Eye (tissue), 1 donor: ENCODE results near the gene P2RX6.
"Not testable (repeated sequence)": the region's sequence is repeated elsewhere in the genome, so short reads cannot be mapped to it uniquely, and the experiment has no call there.

Source experiments
- DNase-seq: peaks from one replicate; pipeline ENCODE4 v3.0.0-alpha.2; 2015

P2RX6 gene

GRCh38 chr22:21033895-21034294 is 18.9 kb downstream of the P2RX6 start:
- no peak for DNase-seq

DNA sequence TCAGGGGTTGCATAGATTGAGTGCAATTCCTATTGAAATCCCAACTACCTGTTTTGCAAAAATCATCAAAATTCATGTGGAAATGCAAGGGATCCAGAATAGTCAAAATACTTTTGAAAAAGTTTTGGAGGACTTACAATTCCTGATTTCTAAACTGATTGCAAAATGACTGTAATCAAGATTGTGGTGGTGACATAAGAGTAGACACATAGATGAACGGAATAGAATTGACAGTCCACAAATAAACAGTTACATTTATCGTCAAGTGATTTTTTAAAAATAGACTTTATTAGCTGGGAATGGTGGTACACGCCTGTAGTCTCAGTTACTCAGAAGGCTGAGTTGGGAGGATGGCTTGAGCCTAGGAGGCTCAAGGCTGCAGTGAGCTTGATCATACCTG is 20.0 kb downstream of the P2RX6 start:
- no peak for DNase-seq

DNA sequence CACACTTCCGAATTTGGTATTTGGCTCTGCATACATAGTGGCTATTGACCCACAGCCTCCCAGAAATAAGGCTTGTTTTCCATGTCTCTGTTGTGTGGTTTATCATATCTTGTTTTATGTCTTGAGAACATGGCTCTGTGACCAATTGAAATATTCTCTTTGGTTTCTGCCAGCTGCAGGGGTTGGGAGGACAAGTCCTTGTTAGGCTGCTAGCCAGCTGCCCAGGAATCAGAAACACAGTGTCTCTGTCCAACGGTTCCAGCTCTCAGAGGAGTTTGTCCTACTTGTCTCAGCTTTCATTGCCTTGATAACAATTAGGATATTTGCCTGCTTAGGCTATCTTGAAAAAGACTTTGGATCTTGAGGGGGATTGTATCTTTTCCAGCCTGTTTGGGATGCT is 23.4 kb downstream of the P2RX6 start:
- DNase-seq: peak; percentile 41

- not testable (repeated sequence) for DNase-seq
Measured at GRCh38 chr22:21039158-21039557, 24.2 kb downstream of the P2RX6 start.

DNA sequence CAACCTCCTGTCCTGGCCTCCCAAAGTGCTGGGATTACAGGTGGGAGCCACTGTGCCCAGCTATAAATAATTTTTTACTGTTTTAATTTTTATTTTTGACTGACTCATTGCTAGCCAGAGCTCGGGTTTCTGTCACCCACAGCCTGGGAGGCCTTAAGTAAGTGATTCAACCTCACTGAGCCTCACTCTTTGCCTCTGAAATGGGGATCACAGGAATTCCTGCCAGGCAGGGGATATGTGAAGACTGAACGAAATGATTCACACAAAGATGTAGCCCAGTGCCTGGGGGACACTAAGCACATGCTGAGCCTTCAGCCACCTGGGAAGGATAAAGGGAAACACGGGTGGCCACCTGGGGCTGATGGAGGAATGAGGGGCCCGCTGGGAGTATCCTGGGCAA is 27.0 kb downstream of the P2RX6 start:
- no peak for DNase-seq

DNA sequence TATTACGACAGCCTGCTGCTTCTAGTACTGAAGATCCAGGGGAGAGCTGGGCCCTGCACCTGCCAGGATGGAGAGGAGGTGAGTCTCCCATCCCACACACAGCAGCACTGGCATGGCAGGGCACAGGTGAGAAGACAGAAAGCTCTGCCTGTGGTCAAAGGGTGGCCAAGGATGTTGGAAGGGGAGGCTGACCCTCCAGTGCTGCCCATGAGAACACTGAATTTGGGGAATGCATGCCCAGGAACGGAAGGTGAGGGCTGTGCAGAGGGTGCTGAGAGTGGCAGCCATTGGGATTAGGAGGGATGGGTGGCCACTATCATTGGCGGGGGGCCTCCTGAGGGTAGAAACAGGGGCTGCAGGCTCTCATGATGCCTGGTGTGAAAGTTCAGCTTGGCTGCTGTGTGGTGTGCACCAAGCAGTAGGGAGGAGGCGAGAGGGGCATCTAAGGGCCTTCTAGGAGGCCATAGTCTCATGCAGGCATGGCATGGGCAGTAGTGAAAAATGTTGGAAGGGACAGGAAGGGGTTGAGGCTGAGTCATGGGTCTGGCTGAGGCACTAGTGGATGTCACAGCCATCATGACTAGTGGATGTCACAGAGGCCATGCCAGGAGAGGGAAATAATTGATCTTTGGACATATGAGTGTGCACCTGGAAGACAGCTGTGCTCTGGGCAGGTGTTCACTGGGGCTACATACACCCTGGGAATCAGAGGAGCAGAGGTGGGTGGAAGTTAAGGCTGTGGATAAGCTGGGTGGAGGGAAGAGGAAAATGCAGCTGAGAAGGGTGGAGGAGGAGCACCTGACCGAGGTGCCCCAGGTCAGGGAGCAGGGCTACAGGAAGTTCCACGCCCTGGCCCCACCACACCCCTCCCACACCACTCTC is 28.3 kb downstream of the P2RX6 start:
- DNase-seq: no peak

- no peak for DNase-seq
Measured at GRCh38 chr22:21043860-21044535, 29.0 kb downstream of the P2RX6 start.

DNA sequence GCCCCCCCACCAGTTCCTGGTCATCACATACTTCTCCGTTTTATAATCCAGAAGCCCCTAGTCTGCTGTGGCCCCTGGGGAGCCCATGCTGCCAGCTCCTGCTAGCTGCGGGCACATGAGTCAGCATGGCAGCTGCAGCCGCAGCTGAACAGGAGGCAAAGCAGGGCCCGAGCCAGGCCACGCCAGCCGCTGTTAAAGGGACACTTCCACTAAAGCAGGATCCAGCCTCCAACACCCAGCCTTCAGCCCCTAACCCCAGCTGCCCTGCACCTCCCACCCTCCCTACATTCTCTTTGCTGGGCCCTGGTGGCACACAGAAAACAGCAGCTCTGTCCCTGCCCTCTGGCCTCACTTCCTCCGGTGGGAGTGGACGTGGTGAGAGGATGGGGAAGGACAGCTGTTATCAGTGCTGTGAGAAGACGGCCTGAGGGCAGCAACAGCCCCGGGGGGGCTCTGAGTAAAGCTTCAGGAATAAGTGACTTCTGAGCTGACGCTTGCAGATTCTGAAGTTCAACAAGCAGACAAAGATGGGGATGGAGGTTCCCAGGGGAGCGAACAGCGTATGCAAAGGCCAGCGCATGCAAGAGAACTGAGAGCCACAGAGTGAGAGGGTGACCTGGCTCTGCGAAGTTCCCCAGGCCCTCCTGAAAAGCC is 30.1 kb downstream of the P2RX6 start:
- DNase-seq: no peak

GRCh38 chr22:21045585-21046294 is 30.8 kb downstream of the P2RX6 start, which contains the start of gene LRRC74B:
Gene LRRC74B (plus strand): TSS chr22:21045946. CDS start chr22:21045987, 41 bp downstream.
- peak; percentile 96 for DNase-seq

DNA sequence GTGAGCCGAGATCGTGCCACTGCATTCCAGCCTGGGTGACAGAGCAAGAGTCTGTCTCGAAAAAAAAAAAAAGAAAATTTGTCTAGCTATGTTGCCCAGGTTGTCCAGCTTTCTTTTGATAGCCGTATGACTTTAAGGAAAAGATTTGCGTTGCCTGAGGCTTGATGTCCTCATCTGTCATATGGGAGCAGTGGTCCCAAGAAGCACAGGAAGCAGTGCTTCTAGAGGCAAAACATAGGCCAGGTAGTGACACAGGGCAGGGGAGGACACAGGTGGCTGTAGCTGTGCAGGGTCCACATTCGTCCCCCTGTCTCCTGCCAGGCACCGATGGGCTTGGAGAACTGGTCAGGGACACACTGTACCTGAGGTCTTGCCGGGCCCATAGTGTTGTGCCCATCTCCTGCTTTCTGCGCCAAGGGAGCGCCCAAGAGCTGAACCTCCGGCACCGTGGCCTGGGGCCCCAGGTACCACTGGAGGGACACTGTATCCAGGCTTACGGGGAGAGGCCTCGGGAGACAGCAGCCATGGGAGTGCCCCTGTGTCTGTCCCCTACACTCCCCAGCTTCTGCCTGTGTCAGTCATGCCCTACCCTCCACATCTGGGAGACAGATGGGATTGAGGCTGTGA is 32.2 kb downstream of the P2RX6 start:
- DNase-seq: no peak

DNA sequence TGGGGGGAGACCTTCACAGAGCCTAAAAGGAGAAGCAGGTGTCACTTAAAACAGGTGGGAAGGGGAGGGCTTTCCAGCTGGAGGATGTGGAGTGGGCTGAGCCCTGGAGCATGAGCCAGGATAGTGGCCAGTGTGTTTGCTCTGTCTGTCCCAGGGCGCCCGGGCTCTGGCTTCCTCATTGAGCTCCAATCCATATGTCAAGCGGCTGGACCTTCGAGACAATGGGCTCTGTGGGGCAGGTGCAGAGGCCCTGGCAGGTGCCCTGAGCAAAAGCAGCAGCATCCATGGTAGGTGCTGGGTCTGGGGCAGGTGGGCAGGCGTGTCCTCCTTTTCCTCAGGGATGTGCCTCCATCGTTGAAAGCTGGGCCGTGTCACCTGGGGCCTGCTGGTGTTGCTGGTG is 32.8 kb downstream of the P2RX6 start:
- no peak for DNase-seq

DNA sequence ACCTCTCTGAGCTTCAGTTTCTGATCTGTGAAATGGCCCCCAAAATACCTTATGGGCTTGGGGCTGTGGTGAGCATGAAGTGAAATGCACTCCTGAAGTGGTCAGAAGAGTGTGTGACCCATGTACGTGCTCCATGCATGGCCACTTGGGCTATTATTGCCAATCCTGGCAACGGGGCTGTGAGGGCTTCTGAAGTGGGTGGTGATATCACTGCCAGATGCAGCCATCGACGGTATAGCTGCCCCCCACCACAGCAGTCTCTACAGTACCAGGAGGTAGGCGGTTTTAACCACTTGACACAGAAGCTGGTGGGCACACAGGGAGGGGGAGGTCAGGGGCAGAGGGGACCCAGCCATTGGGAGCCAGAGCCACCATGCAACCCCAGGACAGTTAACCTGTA is 33.5 kb downstream of the P2RX6 start:
- not testable (repeated sequence) for DNase-seq

DNA sequence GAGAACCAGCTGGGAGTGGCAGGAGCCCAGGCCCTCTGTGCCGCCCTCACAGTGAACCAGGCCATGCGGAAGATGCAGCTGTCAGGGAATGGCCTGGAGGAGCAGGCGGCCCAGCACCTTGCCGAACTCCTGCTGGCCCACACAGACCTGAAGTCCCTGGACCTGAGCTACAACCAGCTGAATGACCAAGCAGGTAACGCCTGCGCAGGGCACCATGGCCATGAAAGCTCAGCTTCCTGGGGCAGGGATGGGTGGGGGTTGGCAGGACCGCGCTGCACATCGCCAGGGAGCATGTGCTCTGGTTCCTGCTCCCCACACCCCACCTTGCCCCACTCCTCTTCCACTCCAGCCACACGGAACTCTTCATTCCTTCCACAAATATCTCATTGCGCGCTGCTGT is 34.0 kb downstream of the P2RX6 start:
- DNase-seq: not testable (repeated sequence)

DNA sequence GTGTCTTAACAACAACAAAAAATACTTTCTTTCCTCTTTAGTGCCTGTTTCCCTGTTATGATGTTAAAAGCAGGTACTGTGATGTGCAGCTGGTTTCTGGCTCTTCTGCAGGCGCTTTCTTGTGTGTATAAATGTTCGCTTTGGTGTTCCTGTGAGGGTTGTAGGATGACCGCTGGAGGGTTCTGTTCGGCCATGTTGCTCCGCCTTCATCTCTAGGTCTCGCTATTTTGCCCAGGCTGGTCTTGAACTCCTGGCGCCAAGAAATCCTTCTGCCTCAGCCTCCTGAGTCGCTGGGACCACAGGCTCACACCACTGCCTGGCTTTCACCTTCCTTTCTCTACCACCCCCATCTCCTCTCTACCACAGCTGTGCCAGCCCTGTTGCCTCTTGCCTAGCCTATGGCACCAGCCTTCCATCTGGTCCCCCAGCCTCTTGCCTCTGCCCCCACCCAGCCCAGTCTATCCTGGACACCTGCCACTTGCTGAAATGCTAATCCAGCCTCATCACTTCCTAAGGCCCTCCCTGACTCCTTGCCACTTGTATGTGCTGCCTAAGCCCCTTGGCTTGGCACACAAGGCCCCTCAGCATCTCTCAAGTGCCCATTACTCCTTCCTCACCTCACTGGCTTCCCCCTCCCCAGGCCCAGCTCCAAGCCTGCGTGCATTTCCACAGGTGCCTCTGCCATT is 36.3 kb downstream of the P2RX6 start:
- no peak for DNase-seq

DNA sequence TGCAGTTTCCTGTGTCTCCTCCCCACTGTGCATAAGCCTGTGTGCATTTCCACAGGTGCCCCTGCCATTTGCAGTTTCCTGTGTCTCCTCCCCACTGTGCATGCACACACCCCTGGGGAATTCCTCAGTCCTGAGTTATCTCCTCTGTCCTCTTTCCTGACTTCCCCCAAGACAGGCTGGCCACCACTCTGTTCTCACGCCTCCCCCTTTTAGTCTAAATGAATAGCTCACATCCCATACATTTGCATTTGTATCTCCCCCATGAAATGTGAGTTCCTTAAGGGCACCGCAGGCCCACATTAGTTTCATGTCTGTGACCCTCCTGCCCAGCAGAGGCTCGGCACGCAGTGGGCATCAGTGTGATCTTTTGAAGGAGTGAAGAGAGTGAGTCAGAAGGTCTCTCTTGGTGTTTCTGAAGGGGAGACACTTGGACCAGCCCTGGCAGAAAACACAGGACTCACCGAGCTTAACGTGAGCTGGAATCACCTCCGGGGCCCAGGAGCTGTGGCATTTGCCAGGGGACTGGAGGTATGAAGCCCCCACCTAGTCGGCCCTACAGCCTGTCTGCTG is 37.0 kb downstream of the P2RX6 start:
- DNase-seq: no peak

- no peak for DNase-seq
Measured at GRCh38 chr22:21052715-21053459, 37.9 kb downstream of the P2RX6 start.

DNA sequence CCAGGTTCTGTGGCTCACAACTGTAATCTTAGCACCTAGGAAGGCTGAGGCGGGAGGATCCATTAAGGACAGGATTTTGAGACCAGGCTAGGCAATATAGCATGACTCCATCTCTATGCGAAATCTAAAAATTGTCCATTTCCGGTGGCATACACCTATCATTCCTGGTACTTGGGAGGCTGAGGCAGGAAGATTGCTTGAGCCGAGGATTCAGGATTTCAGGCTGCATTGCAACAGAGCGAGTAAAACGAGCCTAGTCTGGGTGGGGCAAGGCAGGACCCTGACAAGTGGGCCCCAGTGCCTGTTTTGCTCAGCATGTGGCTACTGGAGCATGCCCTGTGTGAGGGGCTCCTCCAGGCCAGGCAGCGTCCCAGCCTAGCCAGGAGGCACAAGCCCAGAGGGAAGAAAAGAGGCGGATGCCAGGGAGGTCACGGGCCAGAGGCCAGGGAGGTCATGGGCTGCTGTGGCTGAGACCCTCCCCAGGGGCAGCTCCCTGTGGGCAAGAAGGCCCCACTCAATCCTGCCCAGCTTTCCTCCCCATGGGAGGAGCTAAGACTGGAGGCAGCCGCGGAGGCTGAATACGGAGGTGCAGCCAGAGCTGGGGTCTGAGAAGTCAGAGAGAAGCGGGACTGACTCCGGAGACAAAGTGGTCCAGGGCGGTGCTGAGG is 39.2 kb downstream of the P2RX6 start:
- DNase-seq: no peak

GRCh38 chr22:21054714-21055563 is 40.0 kb downstream of the P2RX6 start:
- DNase-seq: no peak

- no peak for DNase-seq
Measured at GRCh38 chr22:21055564-21055834, 40.5 kb downstream of the P2RX6 start.
